K562 (cell line): Measurements from ENCODE around the gene CCDC116. TPM values are rescaled to one million over a fixed set of nuclear protein-coding genes. Genes with fewer than 3 reads are reported as not detected.

ENCODE experiments used
- CEBPG ChIP-seq, 3 experiments: fragments of 200-800 bp in 1 of 3; sonication (Bioruptor generic) in 1 of 3; sonication (generic) in 1 of 3; formaldehyde crosslinking in 1 of 3; IDR thresholded peaks in 2 of 3; conservative IDR thresholded peaks in 1 of 3; 2 replicates each; pipeline versions ENCODE4 v1.6.1 to v1.8.0; 2016 to 2022; ENCODE audit warnings: missing compliant biosample characterization in 2 of 3, missing genetic modification characterization in 2 of 3, mild to moderate bottlenecking in 1 of 3, missing genetic modification reagents in 1 of 3
- E2F6 ChIP-seq, 2 experiments: IDR thresholded peaks; 2 replicates each; pipeline ENCODE4 v1.6.1; 2011; ENCODE audit warnings: borderline replicate concordance in 1 of 2, control low read depth in 1 of 2, low read depth in 1 of 2, low read length in 1 of 2, mild to moderate bottlenecking in 1 of 2, mixed read lengths in 1 of 2, moderate library complexity in 1 of 2; ENCODE audit not compliant: insufficient read depth in 1 of 2, insufficient read length in 1 of 2, poor library complexity in 1 of 2, severe bottlenecking in 1 of 2; ENCODE audit errors: extremely low read depth in 1 of 2
- HCFC1 ChIP-seq: IDR thresholded peaks from 2 replicates; pipeline ENCODE4 v1.6.1; 2012; ENCODE audit warnings: low read depth, low read length, improper control_type of control experiment
- ID3 ChIP-seq, 2 experiments: fragments of 250-450 bp in 1 of 2; fragments of 450-650 bp in 1 of 2; sonication (Bioruptor Pico) in 1 of 2; IDR thresholded peaks; 2 replicates each; pipeline versions ENCODE4 v1.6.1 to v1.8.0; 2016 to 2021; ENCODE audit warnings: mild to moderate bottlenecking in 2 of 2, moderate library complexity in 2 of 2, missing compliant biosample characterization in 1 of 2, missing genetic modification characterization in 1 of 2
- NFXL1 ChIP-seq: fragments of 450-650 bp; formaldehyde crosslinking; IDR thresholded peaks from 2 replicates; pipeline ENCODE4 v1.4.0; 2021; ENCODE audit warnings: mild to moderate bottlenecking
- NR2C2 ChIP-seq, 2 experiments: fragments of 200-800 bp in 1 of 2; sonication (Bioruptor generic) in 1 of 2; sonication (generic) in 1 of 2; formaldehyde crosslinking in 1 of 2; IDR thresholded peaks; 2 replicates each; pipeline versions ENCODE4 v1.6.1 to v1.8.0; 2016 to 2022; ENCODE audit warnings: mild to moderate bottlenecking in 1 of 2, missing compliant biosample characterization in 1 of 2, missing genetic modification characterization in 1 of 2, missing genetic modification reagents in 1 of 2
- RBM22 ChIP-seq: fragments of 200-400 bp; formaldehyde crosslinking; IDR thresholded peaks from 2 replicates; pipeline ENCODE4 v1.6.1; 2018; ENCODE audit warnings: low read length, low read depth; ENCODE audit not compliant: poor library complexity, severe bottlenecking
- RBM39 ChIP-seq: fragments of 200-400 bp; formaldehyde crosslinking; optimal IDR thresholded peaks from 2 replicates; pipeline ENCODE3; 2018; ENCODE audit warnings: low read depth, low read length
- SAP30 ChIP-seq: fragments of 200-600 bp; sonication (generic); IDR thresholded peaks from 2 replicates; pipeline ENCODE4 v1.6.1; 2012; ENCODE audit warnings: borderline replicate concordance, low read depth, mild to moderate bottlenecking, moderate library complexity, low read length, control low read depth, inconsistent platforms; ENCODE audit not compliant: insufficient read depth, poor library complexity, severe bottlenecking
- SIX5 ChIP-seq, 2 experiments: IDR thresholded peaks; 2 replicates each; pipeline ENCODE4 v1.6.1; 2011; ENCODE audit warnings: low read length in 2 of 2, borderline replicate concordance in 1 of 2, low read depth in 1 of 2, mild to moderate bottlenecking in 1 of 2, moderate library complexity in 1 of 2; ENCODE audit not compliant: insufficient read depth in 1 of 2
- SRSF3 ChIP-seq: fragments of 200-400 bp; formaldehyde crosslinking; IDR thresholded peaks from 2 replicates; pipeline ENCODE4 v1.6.1; 2016; ENCODE audit warnings: mild to moderate bottlenecking, low read length, moderate library complexity; ENCODE audit not compliant: insufficient read depth
- TEAD4 ChIP-seq, 2 experiments: sonication (generic) in 1 of 2; formaldehyde crosslinking in 1 of 2; IDR thresholded peaks; 2 replicates each; pipeline versions ENCODE4 v1.6.1 to v1.8.0; 2012 to 2022; ENCODE audit warnings: borderline replicate concordance in 1 of 2, inconsistent platforms in 1 of 2, low read length in 1 of 2, mild to moderate bottlenecking in 1 of 2, missing genetic modification reagents in 1 of 2
- THRAP3 ChIP-seq: fragments of 450-650 bp; IDR thresholded peaks from 2 replicates; pipeline ENCODE4 v1.6.1; 2016; ENCODE audit warnings: mild to moderate bottlenecking, inconsistent platforms, borderline replicate concordance
- YY1 ChIP-seq, 3 experiments: IDR thresholded peaks; 2 replicates each; pipeline ENCODE4 v1.6.1; 2011; ENCODE audit warnings: low read length in 2 of 3, mild to moderate bottlenecking in 2 of 3, moderate library complexity in 2 of 3, borderline replicate concordance in 1 of 3, control low read depth in 1 of 3, low read depth in 1 of 3; ENCODE audit not compliant: insufficient read depth in 3 of 3, insufficient replicate concordance in 2 of 3, control insufficient read depth in 1 of 3, insufficient read length in 1 of 3; ENCODE audit errors: extremely low read depth in 1 of 3
- ZNF140 ChIP-seq: fragments of 250-450 bp; sonication (Bioruptor Pico); IDR thresholded peaks from 2 replicates; pipeline ENCODE4 v1.8.0; 2021; ENCODE audit warnings: moderate library complexity, mild to moderate bottlenecking, inconsistent platforms
- ZNF583 ChIP-seq: fragments of 250-450 bp; sonication (Bioruptor Pico); IDR thresholded peaks from 2 replicates; pipeline ENCODE4 v1.4.0; 2020
- ZNF589 ChIP-seq: fragments of 200-800 bp; sonication (Bioruptor generic); IDR thresholded peaks from 2 replicates; pipeline ENCODE4 v1.6.1; 2016; ENCODE audit warnings: low read depth, missing genetic modification characterization, missing compliant biosample characterization
- ZNF655 ChIP-seq: fragments of 250-450 bp; sonication (Bioruptor Pico); IDR thresholded peaks from 2 replicates; pipeline ENCODE4 v1.5.0; 2021
- polyA plus RNA-seq, 8 experiments: library from polyadenylated mRNA; depleted of rRNA in 4 of 8; stranded (reverse) in 5 of 8; unstranded in 3 of 8; fragments of >200 nt; fragmentation: Nextera tagmentation in 2 of 8; fragmentation: Illumina TruSeq in 1 of 8; extraction: Ambion mirVana in 2 of 8; extraction: Trizol in 1 of 8; gene quantifications; 2 replicates each; pipeline versions ENCODE4 v1.2.1 to v1.2.3, GENCODE V29; 2011 to 2014; ENCODE audit warnings: inconsistent platforms in 1 of 8, missing spikeins in 1 of 8
- total RNA-seq, 7 experiments: library from RNA; depleted of rRNA in 6 of 7; stranded (reverse); fragments of >200 nt in 6 of 7; fragmentation: Illumina TruSeq in 2 of 7; extraction: Trizol in 2 of 7; gene quantifications; 2 replicates each; pipeline versions ENCODE4 v1.2.1 to v1.2.3, GENCODE V29; 2011 to 2021; ENCODE audit warnings: low replicate concordance in 1 of 7
- TF ChIP-seq, protein P1 (sequence below): IDR thresholded peaks from 2 replicates; pipeline ENCODE4 v1.6.1; 2011; ENCODE audit warnings: borderline replicate concordance, low read depth, mild to moderate bottlenecking, moderate library complexity, low read length; ENCODE audit not compliant: insufficient read depth, poor library complexity, severe bottlenecking

Gene CCDC116
- total and polyA plus RNA-seq, 9 of the 15 experiments (the other 6 are each of a cell fraction or from before 2014, with no cell fraction given), result 1.6 to 11.3 (median 4.7) TPM

- no peak for TF ChIP-seq ID3 (CRISPR knock-in tag; IDR thresholded peaks at IDR 0.05)
- TF ChIP-seq ID3 (tag; IDR thresholded peaks at IDR 0.05), result peak; percentile 18; the same call in 1 of the 2 replicates
- TF ChIP-seq ZNF583 (CRISPR knock-in tag), result no peak
- TF ChIP-seq ZNF140 (CRISPR knock-in tag), result no peak
- TF ChIP-seq E2F6 (IDR thresholded peaks at IDR 0.05; ENCODE audit: borderline replicate concordance in 1 of 2, extremely low read depth in 1 of 2, insufficient read depth in 1 of 2, insufficient read length in 1 of 2, low read depth in 1 of 2, low read length in 1 of 2, poor library complexity in 1 of 2, severe bottlenecking in 1 of 2), result peak in 1 of 2 experiments; percentile 7
- TF ChIP-seq SIX5 (IDR thresholded peaks at IDR 0.05; ENCODE audit: borderline replicate concordance in 1 of 2, insufficient read depth in 1 of 2, low read depth in 1 of 2, low read length in 2 of 2), result no peak
- TF ChIP-seq, protein P1, sequence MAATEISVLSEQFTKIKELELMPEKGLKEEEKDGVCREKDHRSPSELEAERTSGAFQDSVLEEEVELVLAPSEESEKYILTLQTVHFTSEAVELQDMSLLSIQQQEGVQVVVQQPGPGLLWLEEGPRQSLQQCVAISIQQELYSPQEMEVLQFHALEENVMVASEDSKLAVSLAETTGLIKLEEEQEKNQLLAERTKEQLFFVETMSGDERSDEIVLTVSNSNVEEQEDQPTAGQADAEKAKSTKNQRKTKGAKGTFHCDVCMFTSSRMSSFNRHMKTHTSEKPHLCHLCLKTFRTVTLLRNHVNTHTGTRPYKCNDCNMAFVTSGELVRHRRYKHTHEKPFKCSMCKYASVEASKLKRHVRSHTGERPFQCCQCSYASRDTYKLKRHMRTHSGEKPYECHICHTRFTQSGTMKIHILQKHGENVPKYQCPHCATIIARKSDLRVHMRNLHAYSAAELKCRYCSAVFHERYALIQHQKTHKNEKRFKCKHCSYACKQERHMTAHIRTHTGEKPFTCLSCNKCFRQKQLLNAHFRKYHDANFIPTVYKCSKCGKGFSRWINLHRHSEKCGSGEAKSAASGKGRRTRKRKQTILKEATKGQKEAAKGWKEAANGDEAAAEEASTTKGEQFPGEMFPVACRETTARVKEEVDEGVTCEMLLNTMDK, result no peak
- TF ChIP-seq ZNF589 (CRISPR knock-in tag), result no peak
- no peak for TF ChIP-seq NFXL1 (CRISPR knock-in tag)
- no peak for TF ChIP-seq HCFC1
- TF ChIP-seq YY1 (IDR thresholded peaks at IDR 0.05; ENCODE audit: borderline replicate concordance in 1 of 3, control insufficient read depth in 1 of 3, extremely low read depth in 1 of 3, insufficient read depth in 3 of 3, insufficient read length in 1 of 3, insufficient replicate concordance in 2 of 3, low read depth in 1 of 3, low read length in 2 of 3), result peak in 1 of 3 experiments; percentile 35
- no peak for TF ChIP-seq SAP30
- peak; percentile 27 for TF ChIP-seq RBM22
- TF ChIP-seq ZNF655 (CRISPR knock-in tag), result no peak
- TF ChIP-seq THRAP3, result no peak
- TF ChIP-seq CEBPG (CRISPR knock-in tag; IDR thresholded peaks at IDR 0.05), result 0 out of 2 replicates have a peak, but pooled peaks have one; percentile 12
- TF ChIP-seq CEBPG (tag; conservative IDR thresholded peaks at IDR 0.05 in 1 of 2, IDR thresholded peaks at IDR 0.05 in 1 of 2), result no peak
- TF ChIP-seq SRSF3, result no peak
- TF ChIP-seq NR2C2 (CRISPR knock-in tag; IDR thresholded peaks at IDR 0.05), result no peak
- no peak for TF ChIP-seq NR2C2 (tag; IDR thresholded peaks at IDR 0.05)
- TF ChIP-seq RBM39, result no peak
- TF ChIP-seq TEAD4 (IDR thresholded peaks at IDR 0.05; ENCODE audit: low read length), result no peak
- TF ChIP-seq TEAD4 (CRISPR knock-in tag; IDR thresholded peaks at IDR 0.05; ENCODE audit: borderline replicate concordance), result peak; percentile 92; the same call in 1 of the 2 replicates
These were observed 30.0 kb upstream of the CCDC116 start (continued) for GRCh38 chr22:21602579-21602978.
